SU-DHL-6 (cell line): ENCODE measurements around the gene NAAA.

Source experiments
- CTCF ChIP-seq: fragments of 200-600 bp; sonication (generic); IDR thresholded peaks from one replicate; pipeline ENCODE4 v1.5.1; 2017; ENCODE audit warnings: antibody characterized with exemption, mild to moderate bottlenecking, low read length, moderate library complexity; ENCODE audit not compliant: insufficient read depth, poor library complexity, severe bottlenecking
- EZH2phosphoT487 ChIP-seq: fragments of 200-600 bp; sonication (generic), shearing (Covaris generic); conservative IDR thresholded peaks from 2 replicates; pipeline ENCODE4 v1.6.1; 2018; ENCODE audit warnings: mild to moderate bottlenecking, antibody characterized with exemption, low read length, moderate library complexity, mixed read lengths

- no peak for TF ChIP-seq CTCF
- no peak for TF ChIP-seq EZH2phosphoT487
Measured at GRCh38 chr4:75980576-75980975, 39.8 kb upstream of the NAAA start.
